Activated effector memory CD4-positive, alpha-beta T cell treated with anti-CD3 and anti-CD28 coated beads, Interleukin-2, amount 50 U/mL, for 16 hours (primary cell): ENCODE data around the gene CEND1.
A peak's percentile ranks its signal among the peaks of the same experiment; 100 is the strongest.

Experiments
- DNase-seq: peaks from one replicate; pipeline ENCODE4 v3.0.0-alpha.2; 2020

The CEND1 gene

GRCh38 chr11:827146-827896 lies 37.4 kb upstream of the CEND1 start:
- DNase-seq, result no peak

GRCh38 chr11:826836-827145 lies 36.9 kb upstream of the CEND1 start:
- DNase-seq, result no peak

GRCh38 chr11:826227-826621 lies 36.3 kb upstream of the CEND1 start:
- no peak for DNase-seq

GRCh38 chr11:825366-826226 lies 35.7 kb upstream of the CEND1 start:
- no peak for DNase-seq

- DNase-seq, result no peak
Measured at GRCh38 chr11:824942-825341, 35.1 kb upstream of the CEND1 start.

- DNase-seq, result no peak
Measured at GRCh38 chr11:824292-824880, 34.5 kb upstream of the CEND1 start.

- no peak for DNase-seq
Measured at GRCh38 chr11:823441-824291, 33.8 kb upstream of the CEND1 start.

GRCh38 chr11:821512-822371 lies 31.9 kb upstream of the CEND1 start:
- DNase-seq, result no peak

- no peak for DNase-seq
Measured at GRCh38 chr11:820655-821511, 31.0 kb upstream of the CEND1 start.

- peak; percentile 98 for DNase-seq
Measured at GRCh38 chr11:819943-820649, 30.2 kb upstream of the CEND1 start.

GRCh38 chr11:819129-819931 lies 29.4 kb upstream of the CEND1 start:
- DNase-seq, result peak; percentile 96

GRCh38 chr11:818396-819128 lies 28.7 kb upstream of the CEND1 start, which contains the start of gene PNPLA2:
PNPLA2 (plus strand) TSS chr11:818914; CDS start chr11:819719, 805 bp downstream.
- DNase-seq, result no peak

- no peak for DNase-seq
Measured at GRCh38 chr11:816433-816779, 26.5 kb upstream of the CEND1 start.

GRCh38 chr11:815675-816432 lies 26.0 kb upstream of the CEND1 start:
- DNase-seq, result no peak

- DNase-seq, result no peak
Measured at GRCh38 chr11:813456-814096, 23.7 kb upstream of the CEND1 start.

GRCh38 chr11:813072-813455 lies 23.2 kb upstream of the CEND1 start:
- no peak for DNase-seq

- DNase-seq, result no peak
Measured at GRCh38 chr11:812390-812789, 22.5 kb upstream of the CEND1 start.
